ENCODE results near the gene TRIM44.

The TRIM44 gene

GRCh38 chr11:35862666-35863065, 200.1 kb downstream of the TRIM44 start:
- no peak for DNase-seq

GRCh38 chr11:35864131-35864530, 201.6 kb downstream of the TRIM44 start:
- no peak for DNase-seq

- DNase-seq: no peak
These were observed 204.0 kb downstream of the TRIM44 start for GRCh38 chr11:35866601-35867000.
